K562 (cell line): ENCODE measurements around the gene TOM1. TPM values are rescaled to one million over a fixed set of nuclear protein-coding genes. Genes with fewer than 3 reads are reported as not detected.

ENCODE experiments used
- KHSRP ChIP-seq: fragments of 450-650 bp; IDR thresholded peaks from 2 replicates; pipeline ENCODE4 v1.6.1; 2017
- MBD2 ChIP-seq: sonication (generic); IDR thresholded peaks from 2 replicates; pipeline ENCODE4 v1.6.1; 2016; ENCODE audit warnings: low read depth, borderline replicate concordance
- PREB ChIP-seq: sonication (generic); formaldehyde crosslinking; IDR thresholded peaks from 2 replicates; pipeline ENCODE4 v1.8.1; 2023; ENCODE audit warnings: mild to moderate bottlenecking, missing genetic modification reagents
- RBM34 ChIP-seq: fragments of 200-400 bp; formaldehyde crosslinking; IDR thresholded peaks from 2 replicates; pipeline ENCODE4 v1.6.1; 2018; ENCODE audit warnings: low read length, borderline replicate concordance; ENCODE audit not compliant: insufficient read depth
- TBL1XR1 ChIP-seq, 2 experiments: IDR thresholded peaks; 2 replicates each; pipeline ENCODE4 v1.6.1; 2012; ENCODE audit warnings: improper control_type of control experiment in 2 of 2, low read length in 2 of 2, mild to moderate bottlenecking in 1 of 2
- TCF7L2 ChIP-seq: fragments of 150-350 bp; IDR thresholded peaks from 2 replicates; pipeline ENCODE4 v1.6.1; 2016; ENCODE audit warnings: low read depth, mild to moderate bottlenecking, low read length, moderate library complexity
- VEZF1 ChIP-seq: fragments of 200-800 bp; sonication (Bioruptor generic); IDR thresholded peaks from 2 replicates; pipeline ENCODE4 v1.6.1; 2017; ENCODE audit warnings: missing genetic modification characterization, missing compliant biosample characterization
- ZNF436 ChIP-seq: fragments of 250-450, 450-650 bp; sonication (Bioruptor Pico); formaldehyde crosslinking; IDR thresholded peaks from 2 replicates; pipeline ENCODE4 v1.7.0; 2020; ENCODE audit warnings: mild to moderate bottlenecking
- ZNF512 ChIP-seq: IDR thresholded peaks from 2 replicates; pipeline ENCODE4 v1.6.1; 2016; ENCODE audit warnings: missing genetic modification characterization, missing compliant biosample characterization
- ZNF717 ChIP-seq: fragments of 250-450 bp; sonication (Bioruptor Pico); IDR thresholded peaks from 2 replicates; pipeline ENCODE4 v1.5.0; 2021
- polyA plus RNA-seq, 8 experiments: library from polyadenylated mRNA; depleted of rRNA in 4 of 8; stranded (reverse) in 5 of 8; unstranded in 3 of 8; fragments of >200 nt; fragmentation: Nextera tagmentation in 2 of 8; fragmentation: Illumina TruSeq in 1 of 8; extraction: Ambion mirVana in 2 of 8; extraction: Trizol in 1 of 8; gene quantifications; 2 replicates each; pipeline versions ENCODE4 v1.2.1 to v1.2.3, GENCODE V29; 2011 to 2014; ENCODE audit warnings: inconsistent platforms in 1 of 8, missing spikeins in 1 of 8
- total RNA-seq, 7 experiments: library from RNA; depleted of rRNA in 6 of 7; stranded (reverse); fragments of >200 nt in 6 of 7; fragmentation: Illumina TruSeq in 2 of 7; extraction: Trizol in 2 of 7; gene quantifications; 2 replicates each; pipeline versions ENCODE4 v1.2.1 to v1.2.3, GENCODE V29; 2011 to 2021; ENCODE audit warnings: low replicate concordance in 1 of 7
- TF ChIP-seq, protein P1 (sequence below): IDR thresholded peaks from 3 replicates; pipeline ENCODE4 v1.6.1; 2011; ENCODE audit warnings: borderline replicate concordance, mild to moderate bottlenecking; ENCODE audit not compliant: insufficient read length, insufficient read depth
- TF ChIP-seq, protein P2 (sequence below): fragments of 450-650 bp; IDR thresholded peaks from 2 replicates; pipeline ENCODE4 v1.6.1; 2017; ENCODE audit warnings: antibody characterized with exemption

TOM1 gene
- total and polyA plus RNA-seq, 9 of the 15 experiments (the other 6 are each of a cell fraction or from before 2014, with no cell fraction given) = 0.64 to 20.6 (median 12.0) TPM

DNA sequence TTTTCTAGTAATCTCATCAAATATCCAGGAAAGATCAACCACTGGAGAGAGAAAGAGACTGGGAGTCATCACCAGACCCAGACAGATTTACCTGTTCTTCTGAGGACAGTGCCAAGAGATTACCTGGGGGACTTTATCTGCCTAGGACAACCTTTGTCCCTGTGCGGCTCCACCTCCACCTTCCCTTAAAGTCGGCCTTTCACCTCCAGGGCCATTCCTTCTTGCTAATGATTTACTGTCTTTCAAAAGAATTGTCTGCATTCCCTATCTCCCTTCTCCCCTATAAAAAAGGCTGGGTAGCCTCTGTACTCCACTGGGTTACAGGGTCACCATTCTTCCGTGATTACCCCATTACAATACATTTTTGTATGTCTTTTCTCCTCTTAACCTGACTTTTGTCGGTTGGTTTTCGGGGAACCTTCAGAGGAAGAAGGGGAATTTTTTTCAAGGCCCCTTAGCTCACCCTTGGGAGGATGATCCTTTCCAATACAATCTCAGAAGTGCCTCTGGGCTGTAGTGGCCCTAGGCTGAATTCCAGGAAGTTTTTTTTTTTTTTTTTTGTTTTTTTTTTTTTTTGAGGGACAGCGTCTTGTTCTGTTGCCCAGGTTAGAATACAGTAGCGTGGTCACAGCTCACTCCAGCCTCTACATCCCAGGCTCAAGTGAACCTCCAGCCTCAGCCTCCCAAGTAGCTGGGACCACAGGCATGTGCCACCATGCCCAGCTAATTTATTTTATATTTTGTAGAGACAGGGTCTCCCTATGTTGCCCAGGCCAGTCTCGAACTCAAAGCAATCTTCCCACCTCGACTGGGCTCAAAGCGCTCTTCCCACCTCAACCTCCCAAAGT, 79.7 kb downstream of the TOM1 start (continued):
- TF ChIP-seq VEZF1 (CRISPR knock-in tag) (no peak), KHSRP (no peak), ZNF717 (CRISPR knock-in tag) (no peak), MBD2 (no peak), TCF7L2 (no peak), ZNF436 (CRISPR knock-in tag) (no peak), PREB (CRISPR knock-in tag) (no peak), RBM34 (no peak), ZNF512 (no peak), TBL1XR1 (IDR thresholded peaks at IDR 0.05; ENCODE audit: low read length in 2 of 2) (no peak)
- TF ChIP-seq, protein P1, sequence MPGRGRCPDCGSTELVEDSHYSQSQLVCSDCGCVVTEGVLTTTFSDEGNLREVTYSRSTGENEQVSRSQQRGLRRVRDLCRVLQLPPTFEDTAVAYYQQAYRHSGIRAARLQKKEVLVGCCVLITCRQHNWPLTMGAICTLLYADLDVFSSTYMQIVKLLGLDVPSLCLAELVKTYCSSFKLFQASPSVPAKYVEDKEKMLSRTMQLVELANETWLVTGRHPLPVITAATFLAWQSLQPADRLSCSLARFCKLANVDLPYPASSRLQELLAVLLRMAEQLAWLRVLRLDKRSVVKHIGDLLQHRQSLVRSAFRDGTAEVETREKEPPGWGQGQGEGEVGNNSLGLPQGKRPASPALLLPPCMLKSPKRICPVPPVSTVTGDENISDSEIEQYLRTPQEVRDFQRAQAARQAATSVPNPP = no peak
- TF ChIP-seq, protein P2, sequence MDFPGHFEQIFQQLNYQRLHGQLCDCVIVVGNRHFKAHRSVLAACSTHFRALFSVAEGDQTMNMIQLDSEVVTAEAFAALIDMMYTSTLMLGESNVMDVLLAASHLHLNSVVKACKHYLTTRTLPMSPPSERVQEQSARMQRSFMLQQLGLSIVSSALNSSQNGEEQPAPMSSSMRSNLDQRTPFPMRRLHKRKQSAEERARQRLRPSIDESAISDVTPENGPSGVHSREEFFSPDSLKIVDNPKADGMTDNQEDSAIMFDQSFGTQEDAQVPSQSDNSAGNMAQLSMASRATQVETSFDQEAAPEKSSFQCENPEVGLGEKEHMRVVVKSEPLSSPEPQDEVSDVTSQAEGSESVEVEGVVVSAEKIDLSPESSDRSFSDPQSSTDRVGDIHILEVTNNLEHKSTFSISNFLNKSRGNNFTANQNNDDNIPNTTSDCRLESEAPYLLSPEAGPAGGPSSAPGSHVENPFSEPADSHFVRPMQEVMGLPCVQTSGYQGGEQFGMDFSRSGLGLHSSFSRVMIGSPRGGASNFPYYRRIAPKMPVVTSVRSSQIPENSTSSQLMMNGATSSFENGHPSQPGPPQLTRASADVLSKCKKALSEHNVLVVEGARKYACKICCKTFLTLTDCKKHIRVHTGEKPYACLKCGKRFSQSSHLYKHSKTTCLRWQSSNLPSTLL = no peak
